UCSD-AML1 (cell line): ENCODE data around the gene GAL3ST2.
"Not testable (repeated sequence)": the region's sequence is repeated elsewhere in the genome, so short reads cannot be mapped to it uniquely, and the experiment has no call there.

Experiments
- DNase-seq: peaks from one replicate; lab custom pipeline; 2025; ENCODE audit not compliant: unreplicated experiment; lab: John Stamatoyannopoulos, UW

GAL3ST2 gene

GRCh38 chr2:241806217-241806616 lies 29.6 kb downstream of the GAL3ST2 start:
- not testable (repeated sequence) for DNase-seq

DNA sequence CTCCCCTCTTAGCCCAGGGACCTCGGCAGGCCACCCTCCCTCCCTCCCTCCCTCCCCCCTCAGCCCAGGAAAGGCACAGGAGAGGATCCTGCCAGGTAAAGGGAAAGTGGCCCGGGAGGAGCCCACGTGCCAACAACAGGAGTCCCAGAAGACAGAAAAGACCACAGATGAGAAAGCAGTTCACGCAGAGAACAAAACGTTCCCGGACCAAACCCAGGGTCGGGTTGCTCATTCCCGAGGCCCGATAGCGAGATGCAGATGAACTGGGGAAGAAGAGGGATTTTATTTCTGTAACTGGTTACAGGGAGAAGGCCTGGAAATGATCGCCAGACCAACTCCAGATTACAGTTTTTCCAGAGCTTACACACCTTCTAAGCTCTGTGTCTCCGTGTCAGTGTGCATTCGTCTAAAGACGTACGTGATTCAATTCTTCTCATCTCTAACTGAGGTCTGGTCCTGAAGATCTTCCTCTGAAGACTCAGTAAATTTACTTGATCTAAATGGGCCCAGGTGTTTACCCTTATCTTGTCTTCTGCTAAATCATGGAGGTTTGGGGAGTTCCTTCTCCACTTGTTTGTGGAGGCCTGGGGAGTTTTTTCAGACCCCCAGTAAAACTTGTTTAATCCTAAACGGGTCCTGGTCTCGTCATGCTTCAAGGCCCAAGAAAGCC lies 31.6 kb downstream of the GAL3ST2 start:
- DNase-seq: no peak

GRCh38 chr2:241808721-241809382 lies 32.2 kb downstream of the GAL3ST2 start, which contains the start of gene NEU4:
Gene NEU4 (plus strand): TSS chr2:241809193. CDS start chr2:241814485, 5,292 bp downstream.
- no peak for DNase-seq

GRCh38 chr2:241809383-241810306 lies 33.0 kb downstream of the GAL3ST2 start:
- no peak for DNase-seq

GRCh38 chr2:241810307-241811200 lies 33.9 kb downstream of the GAL3ST2 start:
- DNase-seq: no peak

DNA sequence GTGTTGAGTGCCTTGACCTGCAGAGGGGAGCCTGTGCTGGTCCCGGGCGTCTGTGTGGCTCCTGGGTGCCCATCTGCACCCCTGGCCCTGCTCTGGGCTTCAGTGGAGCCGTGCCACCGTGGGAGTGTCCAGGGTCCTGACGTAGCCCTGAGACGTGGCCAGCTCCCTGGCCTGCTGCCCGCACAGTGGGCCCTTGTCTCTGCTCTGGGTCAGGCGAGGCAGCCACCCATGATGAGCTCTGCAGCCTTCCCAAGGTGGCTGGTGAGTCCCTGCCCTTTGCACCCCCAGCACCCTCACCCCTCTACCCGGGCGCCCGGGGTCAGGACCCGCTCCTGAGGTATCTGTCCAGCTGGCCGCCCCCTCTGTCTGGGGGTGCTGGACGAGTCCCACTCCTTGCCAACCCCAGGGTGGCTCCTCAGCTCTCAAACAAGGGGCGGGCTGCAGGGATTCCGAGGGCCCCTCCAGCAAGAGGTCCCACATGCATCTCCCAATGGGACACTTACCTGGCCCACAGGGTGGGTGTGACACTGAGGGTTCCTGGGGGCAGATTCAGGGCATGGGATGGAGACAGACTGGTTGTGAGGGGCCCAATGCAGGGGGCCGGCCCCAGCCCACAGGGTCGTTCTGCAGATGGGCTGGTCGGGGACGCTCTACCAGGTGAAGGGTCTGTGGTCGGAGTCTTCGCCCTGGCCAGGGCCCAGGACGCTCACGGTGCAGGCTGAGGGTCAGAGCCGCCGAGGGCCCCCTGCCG lies 34.8 kb downstream of the GAL3ST2 start:
- DNase-seq: no peak

GRCh38 chr2:241811952-241812729 lies 35.5 kb downstream of the GAL3ST2 start:
- DNase-seq: no peak

GRCh38 chr2:241812730-241813643 lies 36.4 kb downstream of the GAL3ST2 start:
- no peak for DNase-seq

- no peak for DNase-seq
Observed at GRCh38 chr2:241813644-241814392, 37.2 kb downstream of the GAL3ST2 start.

DNA sequence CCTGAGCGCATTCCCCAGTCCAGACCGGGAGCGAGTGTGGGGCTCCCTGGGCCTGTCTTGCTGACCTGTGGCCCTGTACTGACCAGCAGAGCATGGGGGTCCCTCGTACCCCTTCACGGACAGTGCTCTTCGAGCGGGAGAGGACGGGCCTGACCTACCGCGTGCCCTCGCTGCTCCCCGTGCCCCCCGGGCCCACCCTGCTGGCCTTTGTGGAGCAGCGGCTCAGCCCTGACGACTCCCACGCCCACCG lies 37.7 kb downstream of the GAL3ST2 start:
- no peak for DNase-seq

- DNase-seq: no peak
Observed at GRCh38 chr2:241814643-241815476, 38.2 kb downstream of the GAL3ST2 start.

- DNase-seq: no peak
Observed at GRCh38 chr2:241815477-241816430, 39.1 kb downstream of the GAL3ST2 start.

- DNase-seq: no peak
Observed at GRCh38 chr2:241816431-241817121, 40.0 kb downstream of the GAL3ST2 start.

DNA sequence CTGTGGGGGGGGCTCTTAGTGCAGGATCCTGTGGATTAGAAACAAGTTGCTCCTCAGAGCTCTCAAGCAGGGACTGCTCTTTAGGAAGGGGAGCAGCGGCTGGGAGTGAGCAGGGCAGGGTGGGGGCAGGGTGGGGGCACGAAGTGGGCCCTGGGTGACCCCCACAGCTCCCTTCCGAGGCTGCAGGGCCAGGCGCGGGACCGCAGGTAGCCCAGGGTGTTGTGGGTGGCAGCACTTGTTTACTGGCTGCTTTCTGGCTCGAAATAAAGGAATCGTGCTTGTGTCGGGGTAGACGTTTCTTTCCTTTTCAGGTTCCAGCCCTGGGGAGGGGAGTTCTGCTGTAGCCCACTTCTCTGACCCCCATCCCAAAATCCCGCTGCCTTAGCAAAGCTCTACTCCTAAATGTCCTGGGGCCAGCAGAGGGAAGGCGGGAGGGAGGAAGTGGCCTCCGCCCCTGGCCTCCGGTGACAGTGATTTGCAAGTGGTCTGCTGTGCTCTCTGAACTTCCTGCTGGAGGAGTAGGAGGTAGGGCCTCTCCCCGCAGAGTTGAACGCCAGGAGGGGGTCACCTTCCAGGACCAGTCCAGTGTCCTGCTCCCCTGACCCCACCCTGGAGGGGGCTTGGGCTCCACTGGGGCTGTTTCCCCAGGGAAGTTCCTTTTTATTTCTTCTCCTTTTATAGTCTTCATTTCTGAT lies 40.7 kb downstream of the GAL3ST2 start:
- no peak for DNase-seq
